PFSK-1 (cell line): Measurements from ENCODE around the gene GKN2.

Source experiments
- FOXP2 ChIP-seq: optimal IDR thresholded peaks from 2 replicates; pipeline ENCODE3; 2011; ENCODE audit warnings: borderline replicate concordance, control low read depth, inconsistent platforms; ENCODE audit not compliant: insufficient read depth; ENCODE audit errors: extremely low read length, extremely low read depth
- POLR2AphosphoS5 ChIP-seq: IDR thresholded peaks from 2 replicates; pipeline ENCODE4 v1.6.1; 2012; ENCODE audit warnings: low read depth, mild to moderate bottlenecking, control low read depth, low read length, moderate library complexity
- REST ChIP-seq, 2 experiments: IDR thresholded peaks; 2 replicates each; pipeline versions ENCODE4 v1.6.1 to v1.8.0; 2011 to 2012; ENCODE audit warnings: low read depth in 2 of 2, low read length in 2 of 2, control low read depth in 1 of 2, inconsistent platforms in 1 of 2, mild to moderate bottlenecking in 1 of 2, moderate library complexity in 1 of 2; ENCODE audit not compliant: insufficient read depth in 1 of 2
- SIN3A ChIP-seq: IDR thresholded peaks from 2 replicates; pipeline ENCODE4 v1.6.1; 2012; ENCODE audit warnings: mild to moderate bottlenecking, low read length, moderate library complexity, borderline replicate concordance; ENCODE audit not compliant: insufficient read depth
- TAF1 ChIP-seq: IDR thresholded peaks from 2 replicates; pipeline ENCODE4 v1.6.1; 2012; ENCODE audit warnings: low read length, control low read depth, borderline replicate concordance; ENCODE audit not compliant: insufficient read depth

GKN2 gene

GRCh38 chr2:68993660-68994059 is 41.0 kb upstream of the GKN2 start:
- TF ChIP-seq POLR2AphosphoS5, result no peak
- no peak for TF ChIP-seq REST (IDR thresholded peaks at IDR 0.05; ENCODE audit: insufficient read depth in 1 of 2, low read depth in 2 of 2, low read length in 2 of 2)

GRCh38 chr2:68992933-68993332 is 40.2 kb upstream of the GKN2 start:
- TF ChIP-seq SIN3A (no peak), FOXP2 (no peak), TAF1 (no peak), REST (IDR thresholded peaks at IDR 0.05; ENCODE audit: insufficient read depth in 1 of 2, low read depth in 2 of 2, low read length in 2 of 2) (no peak), POLR2AphosphoS5 (no peak)

GRCh38 chr2:68992341-68992740 is 39.6 kb upstream of the GKN2 start:
- TF ChIP-seq SIN3A (no peak), FOXP2 (no peak), POLR2AphosphoS5 (no peak)

GRCh38 chr2:68989035-68989434 is 36.3 kb upstream of the GKN2 start:
- TF ChIP-seq POLR2AphosphoS5, result no peak
- TF ChIP-seq TAF1, result no peak
- TF ChIP-seq FOXP2, result no peak
- no peak for TF ChIP-seq SIN3A
- no peak for TF ChIP-seq REST (IDR thresholded peaks at IDR 0.05; ENCODE audit: insufficient read depth in 1 of 2, low read depth in 2 of 2, low read length in 2 of 2)

- TF ChIP-seq SIN3A (no peak), POLR2AphosphoS5 (no peak), REST (IDR thresholded peaks at IDR 0.05; ENCODE audit: insufficient read depth in 1 of 2, low read depth in 2 of 2, low read length in 2 of 2) (no peak), FOXP2 (no peak), TAF1 (no peak)
These were observed 34.4 kb upstream of the GKN2 start for GRCh38 chr2:68987021-68987503.

- no peak for TF ChIP-seq TAF1
These were observed 28.3 kb upstream of the GKN2 start for GRCh38 chr2:68980956-68981355.
